ENCODE results near the gene SPTY2D1. TPM values are rescaled to one million over a fixed set of nuclear protein-coding genes. Genes with fewer than 3 reads are reported as not detected.

Gene SPTY2D1
- total RNA-seq, 1 donor from 2014 or later = 24.6 TPM

- DNase-seq (ENCODE audit: low spot score) = no peak
These were observed 70.9 kb downstream of the SPTY2D1 start for GRCh38 chr11:18563090-18563730.

Other genes starting within 250 kb of the SPTY2D1 start
- gene LDHA, start 239.8 kb downstream of the SPTY2D1 start, total RNA-seq (ENCODE audit: insufficient read depth, low replicate concordance) = 618 TPM
- not detected for gene LDHC, start 222.0 kb downstream of the SPTY2D1 start, total RNA-seq (ENCODE audit: insufficient read depth, low replicate concordance)
- 0.96 TPM for gene LDHAL6A, start 178.5 kb downstream of the SPTY2D1 start, total RNA-seq (ENCODE audit: insufficient read depth, low replicate concordance)
- 24.6 TPM for gene TSG101, start 107.4 kb downstream of the SPTY2D1 start, total RNA-seq (ENCODE audit: insufficient read depth, low replicate concordance)
- 36.1 TPM for gene UEVLD, start 45.6 kb downstream of the SPTY2D1 start, total RNA-seq (ENCODE audit: insufficient read depth, low replicate concordance)
- gene MISFA, start 34.6 kb downstream of the SPTY2D1 start, total RNA-seq (ENCODE audit: insufficient read depth, low replicate concordance) = 1.7 TPM
- gene TMEM86A, start 64.4 kb upstream of the SPTY2D1 start, total RNA-seq (ENCODE audit: insufficient read depth, low replicate concordance) = 4.3 TPM
- 2.6 TPM for gene IGSF22, start 91.8 kb upstream of the SPTY2D1 start, total RNA-seq (ENCODE audit: insufficient read depth, low replicate concordance)
- 4.8 TPM for gene PTPN5, start 157.5 kb upstream of the SPTY2D1 start, total RNA-seq (ENCODE audit: insufficient read depth, low replicate concordance)

All from umbilical cord (tissue), 2 donors.